ENCODE results near the gene TBL3.

TBL3 gene

GRCh38 chr16:2009164-2009711 is 37.4 kb downstream of the TBL3 start (continued):
- no peak for TF ChIP-seq ZNF510 (tag by site-specific recombination; IDR thresholded peaks at IDR 0.05; ENCODE audit: insufficient replicate concordance)
- TF ChIP-seq MEIS1 (CRISPR knock-in tag; IDR thresholded peaks at IDR 0.05; ENCODE audit: borderline replicate concordance), result no peak
- no peak for TF ChIP-seq PRDM1 (tag by site-specific recombination; IDR thresholded peaks at IDR 0.05)
- TF ChIP-seq REPIN1 (tag by site-specific recombination; IDR thresholded peaks at IDR 0.05; ENCODE audit: low read depth), result no peak
- TF ChIP-seq, protein P1, sequence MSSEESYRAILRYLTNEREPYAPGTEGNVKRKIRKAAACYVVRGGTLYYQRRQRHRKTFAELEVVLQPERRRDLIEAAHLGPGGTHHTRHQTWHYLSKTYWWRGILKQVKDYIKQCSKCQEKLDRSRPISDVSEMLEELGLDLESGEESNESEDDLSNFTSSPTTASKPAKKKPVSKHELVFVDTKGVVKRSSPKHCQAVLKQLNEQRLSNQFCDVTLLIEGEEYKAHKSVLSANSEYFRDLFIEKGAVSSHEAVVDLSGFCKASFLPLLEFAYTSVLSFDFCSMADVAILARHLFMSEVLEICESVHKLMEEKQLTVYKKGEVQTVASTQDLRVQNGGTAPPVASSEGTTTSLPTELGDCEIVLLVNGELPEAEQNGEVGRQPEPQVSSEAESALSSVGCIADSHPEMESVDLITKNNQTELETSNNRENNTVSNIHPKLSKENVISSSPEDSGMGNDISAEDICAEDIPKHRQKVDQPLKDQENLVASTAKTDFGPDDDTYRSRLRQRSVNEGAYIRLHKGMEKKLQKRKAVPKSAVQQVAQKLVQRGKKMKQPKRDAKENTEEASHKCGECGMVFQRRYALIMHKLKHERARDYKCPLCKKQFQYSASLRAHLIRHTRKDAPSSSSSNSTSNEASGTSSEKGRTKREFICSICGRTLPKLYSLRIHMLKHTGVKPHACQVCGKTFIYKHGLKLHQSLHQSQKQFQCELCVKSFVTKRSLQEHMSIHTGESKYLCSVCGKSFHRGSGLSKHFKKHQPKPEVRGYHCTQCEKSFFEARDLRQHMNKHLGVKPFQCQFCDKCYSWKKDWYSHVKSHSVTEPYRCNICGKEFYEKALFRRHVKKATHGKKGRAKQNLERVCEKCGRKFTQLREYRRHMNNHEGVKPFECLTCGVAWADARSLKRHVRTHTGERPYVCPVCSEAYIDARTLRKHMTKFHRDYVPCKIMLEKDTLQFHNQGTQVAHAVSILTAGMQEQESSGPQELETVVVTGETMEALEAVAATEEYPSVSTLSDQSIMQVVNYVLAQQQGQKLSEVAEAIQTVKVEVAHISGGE (tag by site-specific recombination; conservative IDR thresholded peaks at IDR 0.05; ENCODE audit: low read depth), result peak; percentile 34; the same call in 1 of the 2 replicates
- 0 out of 2 replicates have a peak, but pooled peaks have one; percentile 11 for TF ChIP-seq ZXDB (tag by site-specific recombination; IDR thresholded peaks at IDR 0.05)
- TF ChIP-seq ZNF600 (tag by site-specific recombination; IDR thresholded peaks at IDR 0.05), result no peak
- no peak for TF ChIP-seq SCRT2 (tag by site-specific recombination; IDR thresholded peaks at IDR 0.05)
- TF ChIP-seq ZNF660 (tag by site-specific recombination; IDR thresholded peaks at IDR 0.05), result peak; percentile 8; the same call in 1 of the 2 replicates
- TF ChIP-seq ZNF623 (tag by site-specific recombination; IDR thresholded peaks at IDR 0.05), result no peak
- no peak for TF ChIP-seq ZNF174 (tag by site-specific recombination; IDR thresholded peaks at IDR 0.05)

GRCh38 chr16:2009791-2010510 is 38.1 kb downstream of the TBL3 start, which contains the start of gene ZNF598:
TSS of gene ZNF598 (minus strand) at chr16:2009821.
- peak within 1 kb of the TSS; percentile 97 for H3K27ac ChIP-seq (ENCODE audit: extremely low read depth, low read depth, low read length)
- peak within 1 kb of the TSS; percentile 75 for H3K4me3 ChIP-seq (ENCODE audit: low read depth, low read length)
- ChIA-PET CTCF (interaction anchor here (1.6 kb wide), 1 partner anchor 131 kb away, joined by 7 read pairs; no protein-coding TSS in a partner anchor), POLR2A (interaction anchor here (2.7 kb wide), 1 partner anchor 145 kb away, joined by 17 read pairs; the partner anchor contains the start of gene TRAF7)
- no peaks in the 10 kb centered on the region for H3K9me3 ChIP-seq (ENCODE audit: control insufficient read depth, insufficient read depth, low read depth, low read length)
- peaks cover 24% of the 10 kb centered on the region for H3K4me1 ChIP-seq (ENCODE audit: control insufficient read depth, insufficient read depth, low read length)
- peaks cover 0 to 23% of the 10 kb centered on the region in 2 experiments; a peak in 1 of 3 replicates for H3K36me3 ChIP-seq (ENCODE audit: control insufficient read depth in 2 of 2, insufficient read depth in 1 of 2, low read length in 2 of 2)
- TF ChIP-seq, protein P1 (tag by site-specific recombination; conservative IDR thresholded peaks at IDR 0.05; ENCODE audit: low read depth), result peak; percentile 89
- TF ChIP-seq, protein P2, sequence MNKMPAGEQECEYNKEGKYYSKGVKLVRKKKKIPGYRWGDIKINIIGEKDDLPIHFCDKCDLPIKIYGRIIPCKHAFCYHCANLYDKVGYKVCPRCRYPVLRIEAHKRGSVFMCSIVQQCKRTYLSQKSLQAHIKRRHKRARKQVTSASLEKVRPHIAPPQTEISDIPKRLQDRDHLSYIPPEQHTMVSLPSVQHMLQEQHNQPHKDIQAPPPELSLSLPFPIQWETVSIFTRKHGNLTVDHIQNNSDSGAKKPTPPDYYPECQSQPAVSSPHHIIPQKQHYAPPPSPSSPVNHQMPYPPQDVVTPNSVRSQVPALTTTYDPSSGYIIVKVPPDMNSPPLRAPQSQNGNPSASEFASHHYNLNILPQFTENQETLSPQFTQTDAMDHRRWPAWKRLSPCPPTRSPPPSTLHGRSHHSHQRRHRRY (tag by site-specific recombination; IDR thresholded peaks at IDR 0.05), result no peak
- TF ChIP-seq, protein P3, sequence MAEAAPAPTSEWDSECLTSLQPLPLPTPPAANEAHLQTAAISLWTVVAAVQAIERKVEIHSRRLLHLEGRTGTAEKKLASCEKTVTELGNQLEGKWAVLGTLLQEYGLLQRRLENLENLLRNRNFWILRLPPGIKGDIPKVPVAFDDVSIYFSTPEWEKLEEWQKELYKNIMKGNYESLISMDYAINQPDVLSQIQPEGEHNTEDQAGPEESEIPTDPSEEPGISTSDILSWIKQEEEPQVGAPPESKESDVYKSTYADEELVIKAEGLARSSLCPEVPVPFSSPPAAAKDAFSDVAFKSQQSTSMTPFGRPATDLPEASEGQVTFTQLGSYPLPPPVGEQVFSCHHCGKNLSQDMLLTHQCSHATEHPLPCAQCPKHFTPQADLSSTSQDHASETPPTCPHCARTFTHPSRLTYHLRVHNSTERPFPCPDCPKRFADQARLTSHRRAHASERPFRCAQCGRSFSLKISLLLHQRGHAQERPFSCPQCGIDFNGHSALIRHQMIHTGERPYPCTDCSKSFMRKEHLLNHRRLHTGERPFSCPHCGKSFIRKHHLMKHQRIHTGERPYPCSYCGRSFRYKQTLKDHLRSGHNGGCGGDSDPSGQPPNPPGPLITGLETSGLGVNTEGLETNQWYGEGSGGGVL (tag by site-specific recombination; IDR thresholded peaks at IDR 0.05), result no peak
- TF ChIP-seq ZNF558 (tag by site-specific recombination; IDR thresholded peaks at IDR 0.05) (no peak), ZNF555 (tag by site-specific recombination; conservative IDR thresholded peaks at IDR 0.05) (no peak), ZNF157 (tag by site-specific recombination; IDR thresholded peaks at IDR 0.05) (no peak), ZBTB49 (tag by site-specific recombination; IDR thresholded peaks at IDR 0.05; ENCODE audit: low read depth) (no peak), ZBTB44 (tag by site-specific recombination; IDR thresholded peaks at IDR 0.05) (peak; percentile 64; the same call in 1 of the 2 replicates), EGR2 (tag by site-specific recombination; IDR thresholded peaks at IDR 0.05; ENCODE audit: low read depth) (no peak)

Data from HEK293 (cell line).